HCT116 (cell line): ENCODE measurements around the gene TMEM86A. TPM values are rescaled to one million over a fixed set of nuclear protein-coding genes. Genes with fewer than 3 reads are reported as not detected.

Experiments
- ATAC-seq: fragments of 200-7000 bp; cut with Tn5 transposase; 2 replicates; pipeline ENCODE4 v1.9.1; 2020; ENCODE audit warnings: mild to moderate bottlenecking, moderate library complexity
- BruUV-seq: library from RNA; stranded (reverse); fragments of 400-500 nt; replicated peaks from 2 replicates; lab custom pipeline; 2021; lab: Mats Ljungman, UMichigan
- CTCF ChIA-PET: fragments of 300-600 bp; sonication (Branson Sonifier 250); formaldehyde crosslinking; loops from one replicate; lab custom pipeline; 2021; ENCODE audit warnings: antibody characterized with exemption; lab: Charles Lee
- POLR2A ChIA-PET: fragments of 300-600, 350-600 bp; sonication (Branson Sonifier 250); formaldehyde crosslinking; loops from one replicate; lab custom pipeline; 2021; ENCODE audit warnings: antibody characterized with exemption; lab: Charles Lee
- RAD21 ChIA-PET, 2 experiments: fragments of 300-600 bp; sonication (Branson Sonifier 250); formaldehyde crosslinking; loops; one replicate each; lab custom pipeline; 2023; ENCODE audit warnings: low total read pairs in 2 of 2; ENCODE audit not compliant: uncharacterized antibody in 2 of 2, unreplicated experiment in 2 of 2, low non-redundant PET in 1 of 2; lab: Charles Lee
- DNase-seq: peaks from one replicate; pipeline ENCODE4 v3.0.0-alpha.2; 2010; ENCODE audit warnings: low read depth, low spot score
- H2AFZ ChIP-seq: fragments of 200-600 bp; shearing (Covaris generic), sonication (generic); 2 replicates; pipeline ENCODE4 v1.6.1; 2017; ENCODE audit warnings: low read depth, mixed run types, mixed read lengths, antibody characterized with exemption, low read length; ENCODE audit not compliant: poor library complexity, severe bottlenecking
- H3K27ac ChIP-seq: 2 replicates; pipeline ENCODE4 v1.5.1; 2012; ENCODE audit warnings: low read depth, low read length
- H3K27me3 ChIP-seq: fragments of 200-600 bp; sonication (generic); 2 replicates; pipeline ENCODE4 v1.6.1; 2016; ENCODE audit warnings: mixed run types, low read length, mixed read lengths; ENCODE audit not compliant: insufficient read depth
- H3K36me3 ChIP-seq, 2 experiments: fragments of 200-500 bp in 1 of 2; fragments of 200-600 bp in 1 of 2; sonication (Bioruptor generic) in 1 of 2; sonication (generic) in 1 of 2; 2 replicates each; pipeline versions ENCODE4 v1.5.1 to v1.6.1; 2014 to 2016; ENCODE audit warnings: low read length in 2 of 2, inconsistent platforms in 1 of 2, mixed read lengths in 1 of 2, mixed run types in 1 of 2; ENCODE audit not compliant: insufficient read depth in 2 of 2, control insufficient read depth in 1 of 2
- H3K4me1 ChIP-seq, 2 experiments: fragments of 200-600 bp in 1 of 2; sonication (generic) in 1 of 2; 2 replicates each; pipeline versions ENCODE4 v1.5.1 to v1.6.1; 2012 to 2017; ENCODE audit warnings: low read length in 2 of 2, inconsistent platforms in 1 of 2, mild to moderate bottlenecking in 1 of 2, mixed read lengths in 1 of 2, mixed run types in 1 of 2, moderate library complexity in 1 of 2; ENCODE audit not compliant: insufficient read depth in 2 of 2, control insufficient read depth in 1 of 2
- H3K4me2 ChIP-seq: fragments of 200-600 bp; sonication (generic); 2 replicates; pipeline ENCODE4 v1.6.1; 2017; ENCODE audit warnings: mixed run types, low read length, mixed read lengths
- H3K4me3 ChIP-seq, 2 experiments: fragments of 200-600 bp in 1 of 2; sonication (generic) in 1 of 2; replicated peaks in 1 of 2; 2 replicates each; pipeline ENCODE4 v1.5.1; 2011 to 2016; ENCODE audit warnings: low read length in 2 of 2, control low read depth in 1 of 2, low read depth in 1 of 2, mild to moderate bottlenecking in 1 of 2, mixed read lengths in 1 of 2, mixed run types in 1 of 2
- H3K79me2 ChIP-seq: fragments of 200-600 bp; sonication (generic); 2 replicates; pipeline ENCODE4 v1.6.1; 2017; ENCODE audit warnings: mild to moderate bottlenecking, mixed run types, low read length, moderate library complexity, mixed read lengths; ENCODE audit not compliant: insufficient read depth
- H3K9ac ChIP-seq: fragments of 200-600 bp; sonication (generic); 2 replicates; pipeline ENCODE4 v1.6.1; 2016; ENCODE audit warnings: low read length, mixed read lengths
- H3K9me2 ChIP-seq: fragments of 200-600 bp; sonication (generic), shearing (Covaris generic); 2 replicates; pipeline ENCODE4 v1.6.1; 2017; ENCODE audit warnings: mixed run types, mild to moderate bottlenecking, moderate library complexity; ENCODE audit not compliant: insufficient read depth
- H3K9me3 ChIP-seq, 2 experiments: fragments of 200-500 bp in 1 of 2; fragments of 200-600 bp in 1 of 2; sonication (Bioruptor generic) in 1 of 2; sonication (generic) in 1 of 2; 2 replicates each; pipeline ENCODE4 v1.6.1; 2014 to 2017; ENCODE audit warnings: low read length in 2 of 2, mixed read lengths in 2 of 2, inconsistent platforms in 1 of 2, low read depth in 1 of 2, mild to moderate bottlenecking in 1 of 2, mixed run types in 1 of 2, moderate library complexity in 1 of 2; ENCODE audit not compliant: control insufficient read depth in 1 of 2, insufficient read depth in 1 of 2
- H4K20me1 ChIP-seq: fragments of 200-600 bp; sonication (generic), shearing (Covaris generic); 2 replicates; pipeline ENCODE4 v1.6.1; 2017; ENCODE audit warnings: mixed run types, mild to moderate bottlenecking, moderate library complexity; ENCODE audit not compliant: insufficient read depth
- ATF3 ChIP-seq: IDR thresholded peaks from 2 replicates; pipeline ENCODE4 v1.6.1; 2012
- CEBPB ChIP-seq: IDR thresholded peaks from 2 replicates; pipeline ENCODE4 v1.6.1; 2012; ENCODE audit warnings: low read depth
- ELF1 ChIP-seq: IDR thresholded peaks from 2 replicates; pipeline ENCODE4 v1.6.1; 2012; ENCODE audit warnings: low read depth, borderline replicate concordance
- JUND ChIP-seq: IDR thresholded peaks from 2 replicates; pipeline ENCODE4 v1.6.1; 2012
- POLR2A ChIP-seq: IDR thresholded peaks from 2 replicates; pipeline ENCODE4 v1.7.0; 2011; ENCODE audit warnings: borderline replicate concordance; ENCODE audit not compliant: insufficient read depth, insufficient read length; ENCODE audit errors: extremely low read depth
- REST ChIP-seq: IDR thresholded peaks from 2 replicates; pipeline ENCODE4 v1.6.1; 2012; ENCODE audit warnings: low read depth
- YY1 ChIP-seq: IDR thresholded peaks from 2 replicates; pipeline ENCODE4 v1.6.1; 2011; ENCODE audit warnings: low read length, low read depth, moderate library complexity, mild to moderate bottlenecking; ENCODE audit not compliant: insufficient replicate concordance; ENCODE audit errors: extremely low read depth
- ZFX ChIP-seq: fragments of 450-650 bp; IDR thresholded peaks from 2 replicates; pipeline ENCODE4 v1.6.1; 2017
- intact Hi-C: fragments of 100-400 bp; cut with micrococcal nuclease; formaldehyde crosslinking; loops from 2 replicates; pipeline ENCODE4 v1.10.0; 2022
- total RNA-seq: library from RNA; stranded (reverse); gene quantifications from one replicate; pipeline ENCODE4 v1.2.1, GENCODE V29; 2021; ENCODE audit not compliant: unreplicated experiment
- TF ChIP-seq, protein P1 (sequence below): IDR thresholded peaks from 2 replicates; pipeline ENCODE4 v1.6.1; 2011; ENCODE audit warnings: mild to moderate bottlenecking, low read length, moderate library complexity; ENCODE audit not compliant: insufficient replicate concordance; ENCODE audit errors: extremely low read depth

Gene TMEM86A
- total RNA-seq, 1 experiment from 2014 or later, result 2.0 TPM

GRCh38 chr11:18749681-18750319 lies 51.2 kb downstream of the TMEM86A start:
- Histone ChIP-seq H3K36me3 (no peaks in the 10 kb centered on the region; a peak in 1 of 4 replicates), H3K9ac (no peak overlapping the region), H4K20me1 (no peaks in the 10 kb centered on the region), H2AFZ (no peak overlapping the region), H3K4me2 (peak overlapping the region; percentile 3), H3K27me3 (no peaks in the 10 kb centered on the region), H3K9me2 (no peaks in the 10 kb centered on the region), H3K27ac (no peak overlapping the region), H3K4me3 (no peak overlapping the region), H3K4me1 (peaks cover 0 to 6% of the 10 kb centered on the region in 2 experiments; a peak in 2 of 4 replicates), H3K9me3 (no peaks in the 10 kb centered on the region), H3K79me2 (no peaks in the 10 kb centered on the region)
- ATAC-seq, result peak; percentile 78
- TF ChIP-seq ATF3 (no peak), JUND (no peak), CEBPB (no peak), POLR2A (no peak), ZFX (no peak), REST (no peak), YY1 (no peak), ELF1 (no peak)
- TF ChIP-seq, protein P1, sequence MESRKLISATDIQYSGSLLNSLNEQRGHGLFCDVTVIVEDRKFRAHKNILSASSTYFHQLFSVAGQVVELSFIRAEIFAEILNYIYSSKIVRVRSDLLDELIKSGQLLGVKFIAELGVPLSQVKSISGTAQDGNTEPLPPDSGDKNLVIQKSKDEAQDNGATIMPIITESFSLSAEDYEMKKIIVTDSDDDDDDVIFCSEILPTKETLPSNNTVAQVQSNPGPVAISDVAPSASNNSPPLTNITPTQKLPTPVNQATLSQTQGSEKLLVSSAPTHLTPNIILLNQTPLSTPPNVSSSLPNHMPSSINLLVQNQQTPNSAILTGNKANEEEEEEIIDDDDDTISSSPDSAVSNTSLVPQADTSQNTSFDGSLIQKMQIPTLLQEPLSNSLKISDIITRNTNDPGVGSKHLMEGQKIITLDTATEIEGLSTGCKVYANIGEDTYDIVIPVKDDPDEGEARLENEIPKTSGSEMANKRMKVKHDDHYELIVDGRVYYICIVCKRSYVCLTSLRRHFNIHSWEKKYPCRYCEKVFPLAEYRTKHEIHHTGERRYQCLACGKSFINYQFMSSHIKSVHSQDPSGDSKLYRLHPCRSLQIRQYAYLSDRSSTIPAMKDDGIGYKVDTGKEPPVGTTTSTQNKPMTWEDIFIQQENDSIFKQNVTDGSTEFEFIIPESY, result no peak
- CTCF ChIA-PET, result interaction anchor here (1.3 to 1.7 kb wide), 4 partner anchors 15 to 634 kb away, joined by 5 to 9 read pairs (median 6); no protein-coding TSS in a partner anchor
- intact Hi-C loops, result no loop called here
- RAD21 ChIA-PET, result no interaction called here
- BruUV-seq, result no TSS peak
- POLR2A ChIA-PET, result interaction anchor here (0.5 kb wide), 1 partner anchor 62 kb away, joined by 3 read pairs; no protein-coding TSS in a partner anchor
- DNase-seq, result no peak
